Thyroid gland (tissue), 4 donors: ENCODE results near the gene UTS2B.

Experiments
- CTCF ChIP-seq, 6 experiments: fragments of 200-600 bp in 3 of 6; fragments of 450-650 bp in 3 of 6; sonication (generic) in 3 of 6; IDR thresholded peaks; one replicate each; pipeline ENCODE4 v1.5.1; 2016 to 2019; ENCODE audit warnings: antibody characterized with exemption in 6 of 6, mild to moderate bottlenecking in 2 of 6, inconsistent platforms in 1 of 6, moderate library complexity in 1 of 6
- POLR2A ChIP-seq, 2 donors: fragments of 450-650 bp; IDR thresholded peaks; one replicate each; pipeline ENCODE4 v1.6.1; 2017; ENCODE audit warnings: antibody characterized with exemption in 2 of 2, mild to moderate bottlenecking in 2 of 2, moderate library complexity in 1 of 2

GRCh38 chr3:191255156-191255555 is 75.2 kb downstream of the UTS2B start:
- no peak for TF ChIP-seq CTCF (IDR thresholded peaks at IDR 0.05)
- no peak for TF ChIP-seq POLR2A (IDR thresholded peaks at IDR 0.05)
